Endothelial cell (in vitro differentiated cells): ENCODE measurements around the gene BMPR1B. TPM values are rescaled to one million over a fixed set of nuclear protein-coding genes. Genes with fewer than 3 reads are reported as not detected.
"Not testable (repeated sequence)": the region's sequence is repeated elsewhere in the genome, so short reads cannot be mapped to it uniquely, and the experiment has no call there.

Experiments used
- DNase-seq: peaks from one replicate; pipeline ENCODE4 v3.0.0; 2021; ENCODE audit warnings: low spot score
- H3K27ac Mint-ChIP-seq: one replicate; pipeline ENCODE4 v1.8.0; 2021; ENCODE audit warnings: mixed read lengths, inconsistent platforms; ENCODE audit not compliant: unreplicated experiment
- H3K27me3 Mint-ChIP-seq: one replicate; pipeline ENCODE4 v1.8.0; 2021; ENCODE audit warnings: mild to moderate bottlenecking, moderate library complexity, mixed read lengths, inconsistent platforms; ENCODE audit not compliant: unreplicated experiment
- H3K36me3 Mint-ChIP-seq: one replicate; pipeline ENCODE4 v1.8.0; 2021; ENCODE audit warnings: mild to moderate bottlenecking, low read depth, mixed read lengths, inconsistent platforms; ENCODE audit not compliant: unreplicated experiment
- H3K4me1 Mint-ChIP-seq: one replicate; pipeline ENCODE4 v1.8.0; 2021; ENCODE audit warnings: mild to moderate bottlenecking, mixed read lengths, inconsistent platforms; ENCODE audit not compliant: unreplicated experiment
- H3K4me3 Mint-ChIP-seq: one replicate; pipeline ENCODE4 v1.8.0; 2021; ENCODE audit warnings: mild to moderate bottlenecking, mixed read lengths, inconsistent platforms; ENCODE audit not compliant: unreplicated experiment
- H3K9me3 Mint-ChIP-seq: one replicate; pipeline ENCODE4 v1.8.0; 2021; ENCODE audit warnings: mixed read lengths, inconsistent platforms; ENCODE audit not compliant: unreplicated experiment
- CTCF ChIP-seq: fragments of 200-600 bp; sonication (generic); IDR thresholded peaks from one replicate; pipeline ENCODE4 v1.5.0; 2021; ENCODE audit warnings: antibody characterized with exemption; ENCODE audit not compliant: unreplicated experiment
- total RNA-seq: library from RNA; stranded (reverse); fragmentation: NEBNext Ultra II Directional; extraction: Animal tissue kit (Norgen Biotek cat#: 25700); gene quantifications from one replicate; pipeline ENCODE4 v1.2.1, GENCODE V29; 2021; ENCODE audit not compliant: unreplicated experiment

The BMPR1B gene
- total RNA-seq, 1 donor from 2014 or later, result 5.4 TPM

GRCh38 chr4:95165926-95166524 lies 408.3 kb downstream of the BMPR1B start:
- peak; percentile 82 for TF ChIP-seq CTCF
- no peaks in the 10 kb centered on the region for H3K9me3 Mint-ChIP-seq
- H3K27me3 Mint-ChIP-seq, result no peaks in the 10 kb centered on the region
- no peak overlapping the region for H3K27ac Mint-ChIP-seq
- DNase-seq, result peak; percentile 33
- no peak overlapping the region for H3K4me3 Mint-ChIP-seq
- H3K4me1 Mint-ChIP-seq, result no peaks in the 10 kb centered on the region
- H3K36me3 Mint-ChIP-seq, result no peaks in the 10 kb centered on the region

- Mint-ChIP-seq H3K36me3 (no peaks in the 10 kb centered on the region), H3K4me3 (no peak overlapping the region), H3K4me1 (no peaks in the 10 kb centered on the region), H3K27me3 (no peaks in the 10 kb centered on the region), H3K9me3 (no peaks in the 10 kb centered on the region), H3K27ac (no peak overlapping the region)
- no peak for TF ChIP-seq CTCF
- no peak for DNase-seq
These were observed 410.1 kb downstream of the BMPR1B start for GRCh38 chr4:95167805-95168204.

DNA sequence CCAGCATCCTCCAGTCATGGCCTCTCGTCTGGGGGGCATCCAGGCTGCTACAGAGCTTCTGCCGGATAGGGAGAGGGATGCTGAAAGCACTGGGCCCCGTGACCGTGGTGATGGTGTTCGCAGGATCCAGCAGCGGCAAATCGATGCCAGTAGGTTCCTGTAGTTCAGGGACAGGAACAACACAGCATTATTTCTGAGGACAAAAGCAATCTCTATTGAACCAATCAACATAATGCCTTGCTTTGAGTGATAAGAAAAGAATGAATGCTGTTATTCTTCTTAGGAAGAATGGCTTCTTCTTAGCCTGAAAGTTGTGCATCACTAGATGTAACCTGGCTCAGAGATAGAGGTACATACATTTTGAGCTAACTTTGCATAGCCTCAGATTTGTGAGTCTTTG lies 412.4 kb downstream of the BMPR1B start:
- TF ChIP-seq CTCF, result no peak
- H3K36me3 Mint-ChIP-seq, result no peaks in the 10 kb centered on the region
- no peaks in the 10 kb centered on the region for H3K4me1 Mint-ChIP-seq
- H3K27ac Mint-ChIP-seq, result no peak overlapping the region
- H3K27me3 Mint-ChIP-seq, result no peaks in the 10 kb centered on the region
- H3K9me3 Mint-ChIP-seq, result no peaks in the 10 kb centered on the region
- no peak for DNase-seq
- H3K4me3 Mint-ChIP-seq, result no peak overlapping the region

DNA sequence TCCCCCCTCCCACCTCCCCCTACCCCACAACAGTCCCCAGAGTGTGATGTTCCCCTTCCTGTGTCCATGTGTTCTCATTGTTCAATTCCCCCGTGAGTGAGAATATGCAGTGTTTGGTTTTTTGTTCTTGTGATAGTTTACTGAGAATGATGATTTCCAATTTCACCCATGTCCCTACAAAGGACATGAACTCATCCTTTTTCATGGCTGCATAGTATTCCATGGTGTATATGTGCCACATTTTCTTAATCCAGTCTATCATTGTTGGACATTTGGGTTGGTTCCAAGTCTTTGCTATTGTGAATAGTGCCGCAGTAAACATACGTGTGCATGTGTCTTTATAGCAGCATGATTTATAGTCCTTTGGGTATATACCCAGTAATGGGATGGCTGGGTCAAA lies 413.6 kb downstream of the BMPR1B start:
- H3K9me3 Mint-ChIP-seq, H3K4me1 Mint-ChIP-seq, H3K27me3 Mint-ChIP-seq, H3K27ac Mint-ChIP-seq, H3K4me3 Mint-ChIP-seq, DNase-seq, H3K36me3 Mint-ChIP-seq: not testable (repeated sequence)

- peaks cover 12% of the 10 kb centered on the region for H3K36me3 Mint-ChIP-seq
- no peak overlapping the region for H3K27ac Mint-ChIP-seq
- TF ChIP-seq CTCF, result no peak
- no peak for DNase-seq
- peaks cover 4% of the 10 kb centered on the region for H3K9me3 Mint-ChIP-seq
- H3K4me1 Mint-ChIP-seq, result peaks cover 3% of the 10 kb centered on the region
- no peaks in the 10 kb centered on the region for H3K27me3 Mint-ChIP-seq
- no peak overlapping the region for H3K4me3 Mint-ChIP-seq
These were observed 421.2 kb downstream of the BMPR1B start for GRCh38 chr4:95178938-95179337.
